Osteocyte (in vitro differentiated cells): Measurements from ENCODE around the gene RXRA. TPM values are rescaled to one million over a fixed set of nuclear protein-coding genes. Genes with fewer than 3 reads are reported as not detected.

Experiments used
- DNase-seq: peaks from one replicate; pipeline ENCODE4 v3.0.0; 2021; ENCODE audit warnings: mixed read lengths; ENCODE audit not compliant: unreplicated experiment; ENCODE audit errors: extremely low spot score
- H3K27ac Mint-ChIP-seq: one replicate; pipeline ENCODE4 v1.8.0; 2021; ENCODE audit warnings: mild to moderate bottlenecking, mixed read lengths; ENCODE audit not compliant: unreplicated experiment
- H3K27me3 Mint-ChIP-seq: one replicate; pipeline ENCODE4 v1.8.0; 2021; ENCODE audit warnings: mixed read lengths; ENCODE audit not compliant: unreplicated experiment
- H3K36me3 Mint-ChIP-seq: one replicate; pipeline ENCODE4 v1.8.0; 2021; ENCODE audit warnings: mixed read lengths; ENCODE audit not compliant: unreplicated experiment
- H3K4me1 Mint-ChIP-seq: one replicate; pipeline ENCODE4 v1.8.0; 2021; ENCODE audit warnings: mixed read lengths; ENCODE audit not compliant: unreplicated experiment
- H3K4me3 Mint-ChIP-seq: one replicate; pipeline ENCODE4 v1.8.0; 2021; ENCODE audit warnings: mild to moderate bottlenecking, moderate library complexity, mixed read lengths; ENCODE audit not compliant: unreplicated experiment
- H3K9me3 Mint-ChIP-seq: one replicate; pipeline ENCODE4 v1.8.0; 2021; ENCODE audit warnings: mixed read lengths; ENCODE audit not compliant: unreplicated experiment
- total RNA-seq: library from RNA; stranded (reverse); gene quantifications from 2 replicates; pipeline ENCODE4 v1.2.1, GENCODE V29; 2021
- TF ChIP-seq, protein P1 (sequence below): fragments of 200-600 bp; sonication (generic); IDR thresholded peaks from 2 replicates; pipeline ENCODE4 v1.5.0; 2021; ENCODE audit warnings: antibody characterized with exemption, mild to moderate bottlenecking, moderate library complexity

The RXRA gene
- total RNA-seq, 1 donor from 2014 or later: 82.2 TPM

DNA sequence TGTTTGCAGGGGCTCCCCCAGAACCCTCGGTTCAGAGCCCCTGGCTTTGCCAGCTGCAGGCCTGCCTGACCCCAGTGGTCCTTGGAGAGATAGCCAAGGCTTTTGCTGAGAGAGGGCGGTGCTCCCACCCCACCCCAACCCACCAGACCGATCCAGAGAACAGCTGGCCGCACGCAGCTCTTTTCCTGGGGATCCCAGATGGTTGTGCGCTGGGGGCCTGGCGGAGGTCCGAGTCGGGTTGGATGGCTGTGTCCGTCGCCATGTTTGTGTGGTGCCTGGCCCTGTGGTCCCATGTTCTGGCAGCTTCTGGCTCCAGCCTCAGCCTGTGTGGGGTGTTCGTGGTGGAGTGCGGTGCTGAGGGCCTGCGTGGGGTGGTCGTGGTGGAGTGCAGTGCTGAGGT lies 97.5 kb downstream of the RXRA start:
- H3K27ac Mint-ChIP-seq: no peak overlapping the region
- H3K36me3 Mint-ChIP-seq: peaks cover 10% of the 10 kb centered on the region
- no peak overlapping the region for H3K4me3 Mint-ChIP-seq
- H3K9me3 Mint-ChIP-seq: no peaks in the 10 kb centered on the region
- DNase-seq: no peak
- H3K4me1 Mint-ChIP-seq: no peaks in the 10 kb centered on the region
- no peaks in the 10 kb centered on the region for H3K27me3 Mint-ChIP-seq
- TF ChIP-seq, protein P1, sequence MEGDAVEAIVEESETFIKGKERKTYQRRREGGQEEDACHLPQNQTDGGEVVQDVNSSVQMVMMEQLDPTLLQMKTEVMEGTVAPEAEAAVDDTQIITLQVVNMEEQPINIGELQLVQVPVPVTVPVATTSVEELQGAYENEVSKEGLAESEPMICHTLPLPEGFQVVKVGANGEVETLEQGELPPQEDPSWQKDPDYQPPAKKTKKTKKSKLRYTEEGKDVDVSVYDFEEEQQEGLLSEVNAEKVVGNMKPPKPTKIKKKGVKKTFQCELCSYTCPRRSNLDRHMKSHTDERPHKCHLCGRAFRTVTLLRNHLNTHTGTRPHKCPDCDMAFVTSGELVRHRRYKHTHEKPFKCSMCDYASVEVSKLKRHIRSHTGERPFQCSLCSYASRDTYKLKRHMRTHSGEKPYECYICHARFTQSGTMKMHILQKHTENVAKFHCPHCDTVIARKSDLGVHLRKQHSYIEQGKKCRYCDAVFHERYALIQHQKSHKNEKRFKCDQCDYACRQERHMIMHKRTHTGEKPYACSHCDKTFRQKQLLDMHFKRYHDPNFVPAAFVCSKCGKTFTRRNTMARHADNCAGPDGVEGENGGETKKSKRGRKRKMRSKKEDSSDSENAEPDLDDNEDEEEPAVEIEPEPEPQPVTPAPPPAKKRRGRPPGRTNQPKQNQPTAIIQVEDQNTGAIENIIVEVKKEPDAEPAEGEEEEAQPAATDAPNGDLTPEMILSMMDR: no peak

DNA sequence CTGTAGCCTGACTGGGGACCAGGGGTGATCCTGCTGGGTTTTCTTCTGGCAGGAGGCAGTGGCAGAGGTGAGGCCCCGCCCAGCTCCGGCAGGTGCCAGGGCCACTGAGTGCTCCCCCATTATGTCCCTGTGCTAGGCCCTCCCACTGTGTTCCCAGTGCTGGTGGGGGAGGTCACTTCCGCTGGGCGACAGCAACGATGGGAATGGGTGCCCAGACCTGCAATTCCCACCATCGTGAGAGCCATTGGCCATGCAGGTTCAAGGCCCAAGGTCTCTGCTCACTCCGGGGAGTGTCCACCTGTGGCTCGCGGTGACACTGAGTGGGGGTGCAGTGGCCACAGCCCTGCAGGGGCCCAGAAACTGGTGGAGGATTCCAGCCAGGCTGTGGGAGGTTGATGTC lies 98.6 kb downstream of the RXRA start:
- Mint-ChIP-seq H3K4me3 (no peak overlapping the region), H3K27me3 (no peaks in the 10 kb centered on the region), H3K9me3 (no peaks in the 10 kb centered on the region), H3K36me3 (peaks cover 12% of the 10 kb centered on the region), H3K27ac (no peak overlapping the region), H3K4me1 (no peaks in the 10 kb centered on the region)
- no peak for DNase-seq
- TF ChIP-seq, protein P1: no peak

GRCh38 chr9:134425401-134425800 lies 99.1 kb downstream of the RXRA start:
- TF ChIP-seq, protein P1: no peak
- Mint-ChIP-seq H3K27ac (no peak overlapping the region), H3K9me3 (no peaks in the 10 kb centered on the region), H3K36me3 (peaks cover 12% of the 10 kb centered on the region), H3K4me1 (no peaks in the 10 kb centered on the region), H3K27me3 (no peaks in the 10 kb centered on the region), H3K4me3 (no peak overlapping the region)
- DNase-seq: no peak

GRCh38 chr9:134425812-134426211 lies 99.6 kb downstream of the RXRA start:
- Mint-ChIP-seq H3K4me3 (no peak overlapping the region), H3K9me3 (no peaks in the 10 kb centered on the region), H3K27me3 (no peaks in the 10 kb centered on the region), H3K36me3 (peaks cover 12% of the 10 kb centered on the region), H3K27ac (no peak overlapping the region), H3K4me1 (peaks cover 2% of the 10 kb centered on the region)
- no peak for DNase-seq
- TF ChIP-seq, protein P1: no peak

GRCh38 chr9:134426436-134426835 lies 100.2 kb downstream of the RXRA start:
- H3K27me3 Mint-ChIP-seq: no peaks in the 10 kb centered on the region
- DNase-seq: no peak
- H3K9me3 Mint-ChIP-seq: no peaks in the 10 kb centered on the region
- peaks cover 6% of the 10 kb centered on the region for H3K36me3 Mint-ChIP-seq
- peaks cover 5% of the 10 kb centered on the region for H3K4me1 Mint-ChIP-seq
- TF ChIP-seq, protein P1: no peak
- H3K4me3 Mint-ChIP-seq: no peak overlapping the region
- H3K27ac Mint-ChIP-seq: no peak overlapping the region
